HUES6 (cell line): ENCODE results near the gene PICK1.

Experiments
- H3K27ac ChIP-seq: 2 replicates; pipeline ENCODE4 v1.7.0; 2013; ENCODE audit warnings: low read depth, mild to moderate bottlenecking, low read length, inconsistent platforms
- H3K27me3 ChIP-seq: 2 replicates; pipeline ENCODE4 v1.6.1; 2013; ENCODE audit warnings: low read length; ENCODE audit not compliant: control insufficient read depth, insufficient read depth
- H3K36me3 ChIP-seq: 2 replicates; pipeline ENCODE4 v1.6.1; 2013; ENCODE audit warnings: low read length; ENCODE audit not compliant: control insufficient read depth, insufficient read depth
- H3K4me1 ChIP-seq: 2 replicates; pipeline ENCODE4 v1.6.1; 2013; ENCODE audit warnings: low read length; ENCODE audit not compliant: control insufficient read depth, insufficient read depth
- H3K4me3 ChIP-seq: 2 replicates; pipeline ENCODE4 v1.5.1; 2013; ENCODE audit warnings: low read depth, low read length
- H3K9ac ChIP-seq: one replicate; pipeline ENCODE4 v1.6.1; 2013; ENCODE audit warnings: mild to moderate bottlenecking, low read length
- H3K9me3 ChIP-seq: 2 replicates; pipeline ENCODE4 v1.6.1; 2013; ENCODE audit warnings: low read depth, low read length; ENCODE audit not compliant: control insufficient read depth, insufficient read depth

Gene PICK1

DNA sequence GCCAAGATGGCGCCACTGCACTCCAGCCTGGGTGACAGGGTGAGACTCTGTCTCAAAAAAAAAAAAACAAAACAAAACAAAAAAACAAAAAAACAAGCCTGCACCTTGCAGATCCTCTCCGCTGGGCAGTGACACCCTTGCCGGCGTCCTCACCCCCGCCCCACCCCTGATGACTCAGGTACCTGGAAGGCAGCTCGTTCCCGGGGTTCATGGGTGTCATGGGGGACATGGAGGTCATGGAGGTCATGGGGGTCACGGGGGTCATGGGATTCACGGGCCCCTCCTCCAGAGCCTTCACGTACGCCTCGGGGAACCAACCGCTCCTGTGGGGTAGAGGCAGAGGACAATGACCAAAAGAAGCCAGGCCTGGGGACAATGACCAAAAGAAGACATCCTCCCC lies 29.7 kb downstream of the PICK1 start:
- Histone ChIP-seq H3K27ac (no peak overlapping the region), H3K4me1 (peaks cover 36% of the 10 kb centered on the region), H3K9me3 (no peaks in the 10 kb centered on the region), H3K36me3 (no peaks in the 10 kb centered on the region), H3K27me3 (peaks cover 12% of the 10 kb centered on the region), H3K9ac (no peak overlapping the region), H3K4me3 (no peak overlapping the region)

DNA sequence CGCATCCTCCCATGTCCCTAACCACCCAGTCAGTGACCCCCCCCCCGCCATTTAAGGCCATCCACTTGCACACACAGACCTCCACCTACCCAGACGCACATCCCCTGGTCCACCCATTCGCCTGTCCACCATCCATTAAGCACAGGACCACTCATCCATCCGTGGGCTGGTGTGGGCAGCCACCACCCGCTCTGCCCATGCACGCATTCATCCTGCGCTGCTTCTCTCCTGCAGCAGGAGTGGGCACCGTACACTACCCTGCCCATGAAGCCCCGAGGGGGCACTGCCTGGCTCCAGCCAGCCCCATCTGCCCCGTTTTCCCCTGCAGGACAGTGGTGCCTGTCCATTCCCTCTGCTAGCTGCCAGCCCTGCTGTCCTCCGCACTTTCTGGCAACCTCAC lies 30.7 kb downstream of the PICK1 start:
- H3K9me3 ChIP-seq, result no peaks in the 10 kb centered on the region
- no peak overlapping the region for H3K9ac ChIP-seq
- no peaks in the 10 kb centered on the region for H3K36me3 ChIP-seq
- H3K27ac ChIP-seq, result no peak overlapping the region
- peaks cover 3% of the 10 kb centered on the region for H3K27me3 ChIP-seq
- H3K4me3 ChIP-seq, result no peak overlapping the region
- peaks cover 30% of the 10 kb centered on the region for H3K4me1 ChIP-seq

DNA sequence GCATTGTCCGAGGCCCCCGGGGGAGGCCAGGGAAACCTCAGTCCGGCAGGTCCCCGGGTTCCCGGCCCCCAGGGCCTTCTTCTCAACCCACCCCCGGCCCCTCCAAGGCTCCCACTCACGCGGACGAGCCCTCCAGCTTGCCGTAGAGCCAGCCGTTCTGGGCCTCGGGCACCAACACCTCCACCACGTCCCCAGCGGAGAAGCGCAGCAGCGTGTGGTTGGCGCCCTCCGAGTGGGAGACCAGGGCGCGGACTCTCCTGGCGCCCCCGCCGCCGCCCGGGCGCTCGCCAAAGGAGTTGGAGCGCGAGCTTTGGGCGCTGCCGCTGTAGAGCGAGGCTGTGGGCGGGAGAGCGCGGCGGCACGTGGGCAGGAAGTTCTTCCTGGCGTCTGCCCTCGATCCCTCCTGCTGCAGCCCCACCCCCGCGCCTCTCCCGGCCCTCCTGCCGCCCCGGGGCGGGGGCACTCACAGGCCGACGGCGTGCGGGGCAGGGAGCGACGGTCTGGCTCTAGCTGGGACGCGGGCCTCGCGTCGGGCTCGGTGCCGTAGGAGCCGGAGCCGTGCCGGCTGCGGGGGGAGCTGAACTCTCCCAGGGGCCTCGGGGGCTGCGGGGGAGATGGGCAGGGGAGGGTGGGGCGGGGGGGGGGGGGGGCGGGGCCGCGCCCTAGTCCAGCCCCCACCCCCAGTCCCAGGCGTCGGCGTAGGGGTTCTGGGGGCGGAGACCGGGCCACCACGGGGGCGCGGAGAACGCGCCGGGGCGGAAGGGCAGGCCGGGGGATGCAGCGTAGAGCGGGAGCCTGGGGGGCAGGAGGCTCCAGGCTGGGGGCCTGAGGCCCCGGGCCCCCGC lies 31.6 kb downstream of the PICK1 start:
- Histone ChIP-seq H3K36me3 (no peaks in the 10 kb centered on the region), H3K4me1 (peaks cover 22% of the 10 kb centered on the region), H3K9me3 (no peaks in the 10 kb centered on the region), H3K27me3 (no peaks in the 10 kb centered on the region), H3K27ac (no peak overlapping the region), H3K4me3 (peak overlapping the region; percentile 35; the same call in 1 of the 2 replicates), H3K9ac (no peak overlapping the region)

DNA sequence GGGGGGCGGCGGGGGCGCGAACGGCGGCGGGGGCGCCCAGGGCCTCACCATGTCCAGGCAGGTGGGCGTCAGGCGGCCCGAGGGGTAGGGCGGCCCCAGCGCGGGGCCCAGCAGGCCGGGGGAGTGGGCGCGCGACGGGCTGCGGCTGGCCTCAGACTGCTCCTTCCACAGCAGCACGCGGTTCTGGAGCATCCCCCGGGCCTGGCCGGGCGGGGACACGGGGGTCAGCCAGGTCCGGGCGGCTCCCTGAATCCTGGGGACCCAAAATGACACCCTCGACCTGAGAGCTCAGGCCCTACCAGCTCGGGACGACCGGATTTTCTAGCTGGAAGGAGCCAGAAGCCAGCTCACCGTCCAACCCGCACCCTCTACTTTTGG lies 32.3 kb downstream of the PICK1 start:
- no peaks in the 10 kb centered on the region for H3K9me3 ChIP-seq
- H3K9ac ChIP-seq, result no peak overlapping the region
- H3K27ac ChIP-seq, result no peak overlapping the region
- peaks cover 17% of the 10 kb centered on the region; the same call in 1 of the 2 replicates for H3K4me1 ChIP-seq
- H3K27me3 ChIP-seq, result no peaks in the 10 kb centered on the region
- no peaks in the 10 kb centered on the region for H3K36me3 ChIP-seq
- H3K4me3 ChIP-seq, result peak overlapping the region; percentile 35; the same call in 1 of the 2 replicates

DNA sequence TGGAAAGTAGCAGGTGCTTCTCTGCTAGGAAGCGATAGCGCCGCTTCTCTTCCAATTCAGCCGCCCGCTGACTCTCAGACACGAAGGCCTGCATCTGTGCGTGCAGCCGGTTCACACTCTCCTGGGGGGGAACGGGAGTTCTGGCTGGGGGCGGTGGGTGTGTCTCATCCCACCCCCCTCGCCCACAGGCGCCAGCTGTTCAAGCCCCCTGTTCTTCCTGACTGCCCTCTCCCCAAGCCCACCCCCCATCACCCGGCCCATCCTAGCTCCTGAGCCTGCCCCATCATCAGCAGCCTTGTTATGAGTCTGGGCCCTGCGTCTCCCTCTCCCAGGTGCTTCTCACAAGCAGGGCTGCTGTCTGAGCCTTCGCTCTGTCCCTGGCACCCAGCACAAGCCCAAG lies 39.9 kb downstream of the PICK1 start:
- H3K27ac ChIP-seq, result no peak overlapping the region
- peak overlapping the region; percentile 51 for H3K4me3 ChIP-seq
- no peaks in the 10 kb centered on the region for H3K36me3 ChIP-seq
- no peaks in the 10 kb centered on the region for H3K27me3 ChIP-seq
- peaks cover 5% of the 10 kb centered on the region for H3K4me1 ChIP-seq
- peak overlapping the region; percentile 19 for H3K9ac ChIP-seq
- no peaks in the 10 kb centered on the region for H3K9me3 ChIP-seq

DNA sequence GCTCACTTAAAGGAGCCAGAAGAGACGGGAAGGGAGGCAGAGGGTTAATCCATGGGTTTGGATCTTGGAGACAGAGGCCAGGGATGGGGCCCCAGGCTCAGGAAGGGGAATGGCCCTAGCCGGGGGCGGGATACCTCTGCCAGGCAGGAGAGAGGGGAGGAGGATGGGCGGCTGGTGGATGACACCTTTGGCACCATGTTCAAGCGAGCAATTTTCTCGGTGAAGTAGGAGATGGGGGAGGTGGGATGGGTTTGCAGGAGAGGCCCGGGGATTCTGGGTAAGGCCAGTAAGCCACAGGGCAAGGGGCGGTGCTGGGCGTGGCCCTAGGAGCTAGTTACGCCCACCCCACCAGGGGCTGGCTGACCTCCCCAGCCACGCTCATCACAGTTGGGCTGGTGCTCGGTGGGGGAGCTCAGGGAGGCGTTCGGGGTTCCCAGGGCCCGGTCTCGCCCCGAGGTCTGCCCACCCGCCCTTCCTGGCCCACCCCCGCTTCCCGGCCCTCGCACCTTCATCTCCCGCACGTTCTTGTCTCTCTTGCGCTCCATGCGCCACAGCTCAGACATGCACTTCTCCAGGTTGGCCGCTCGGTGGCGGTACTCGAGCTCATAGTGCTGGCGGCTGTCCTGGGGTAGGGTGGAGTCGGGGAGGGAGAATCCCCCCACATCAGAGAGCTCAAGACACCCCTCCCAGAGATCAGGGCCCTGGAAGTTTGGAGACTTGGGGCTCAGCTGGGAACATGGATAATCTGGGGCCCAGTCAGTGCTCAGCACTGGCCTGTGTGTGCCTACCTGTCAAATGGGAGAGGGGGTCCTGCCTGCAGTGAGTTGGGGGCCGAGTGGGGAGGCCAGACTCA lies 40.6 kb downstream of the PICK1 start:
- Histone ChIP-seq H3K4me3 (peak overlapping the region; percentile 51), H3K9me3 (no peaks in the 10 kb centered on the region), H3K4me1 (peaks cover 5% of the 10 kb centered on the region), H3K27ac (no peak overlapping the region), H3K9ac (peak overlapping the region; percentile 19), H3K27me3 (no peaks in the 10 kb centered on the region), H3K36me3 (no peaks in the 10 kb centered on the region)

DNA sequence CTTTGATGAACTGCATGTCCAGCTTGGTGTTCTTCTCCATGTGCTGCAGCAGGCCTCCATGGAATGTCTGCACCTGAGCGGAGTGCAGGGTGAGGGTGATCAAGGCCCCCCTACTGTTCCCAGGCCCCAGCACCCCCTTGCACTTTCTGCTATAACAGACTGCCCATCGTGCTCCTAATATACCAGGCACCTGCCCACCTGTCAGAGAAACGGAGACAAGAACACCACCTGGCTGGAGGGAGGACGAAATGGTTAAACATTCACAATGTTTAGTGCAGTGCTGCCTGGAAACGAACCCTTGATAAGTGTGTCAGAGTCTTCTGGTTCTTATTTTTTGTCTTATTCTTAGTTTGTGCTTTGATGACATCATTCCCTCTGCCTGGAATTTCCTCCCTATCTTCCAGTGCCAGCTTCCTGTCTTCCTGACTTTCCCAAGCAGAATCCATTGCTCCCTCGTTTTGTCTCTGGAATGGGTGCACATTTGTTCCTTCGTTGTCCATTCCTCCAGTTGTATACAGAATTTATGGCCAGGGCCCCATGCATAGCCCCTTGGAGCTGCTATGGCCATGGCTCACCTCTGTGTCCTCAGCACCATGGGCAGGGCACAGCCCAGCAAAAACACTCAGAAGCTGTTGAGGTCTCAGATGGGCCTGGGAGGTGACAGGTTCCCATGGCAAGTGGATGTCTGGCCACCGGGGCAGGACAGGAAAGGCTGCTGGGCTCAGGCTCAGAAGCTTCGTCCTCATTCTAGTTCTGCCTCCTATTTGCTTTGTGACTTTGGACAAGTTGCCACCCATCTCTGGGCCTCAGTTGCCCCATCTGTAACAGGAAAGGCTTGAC lies 41.4 kb downstream of the PICK1 start:
- no peaks in the 10 kb centered on the region for H3K9me3 ChIP-seq
- H3K27me3 ChIP-seq, result no peaks in the 10 kb centered on the region
- H3K4me1 ChIP-seq, result peaks cover 5% of the 10 kb centered on the region
- no peaks in the 10 kb centered on the region for H3K36me3 ChIP-seq
- no peak overlapping the region for H3K27ac ChIP-seq
- H3K9ac ChIP-seq, result no peak overlapping the region
- H3K4me3 ChIP-seq, result no peak overlapping the region

DNA sequence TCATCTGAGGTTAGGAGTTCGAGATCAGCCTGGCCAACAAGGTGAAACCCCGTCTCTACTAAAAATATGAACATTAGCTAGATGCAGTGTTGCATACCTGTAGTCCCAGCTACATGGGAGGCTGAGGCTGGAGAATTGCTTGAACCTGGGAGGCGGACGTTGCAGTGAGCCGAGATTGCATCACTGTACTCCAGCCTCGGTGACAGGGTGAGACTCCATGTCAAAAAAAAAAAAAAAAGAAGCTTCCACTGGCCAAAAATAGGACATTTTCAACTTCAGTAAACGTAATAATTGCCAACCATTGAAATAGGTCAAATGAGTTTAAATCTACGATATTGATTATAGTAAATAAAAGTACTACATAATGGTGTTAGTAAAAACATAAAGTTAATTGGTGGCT lies 46.4 kb downstream of the PICK1 start:
- no peaks in the 10 kb centered on the region for H3K36me3 ChIP-seq
- H3K27ac ChIP-seq, result no peak overlapping the region
- H3K4me1 ChIP-seq, result no peaks in the 10 kb centered on the region
- H3K27me3 ChIP-seq, result no peaks in the 10 kb centered on the region
- no peak overlapping the region for H3K4me3 ChIP-seq
- no peaks in the 10 kb centered on the region for H3K9me3 ChIP-seq
- no peak overlapping the region for H3K9ac ChIP-seq

DNA sequence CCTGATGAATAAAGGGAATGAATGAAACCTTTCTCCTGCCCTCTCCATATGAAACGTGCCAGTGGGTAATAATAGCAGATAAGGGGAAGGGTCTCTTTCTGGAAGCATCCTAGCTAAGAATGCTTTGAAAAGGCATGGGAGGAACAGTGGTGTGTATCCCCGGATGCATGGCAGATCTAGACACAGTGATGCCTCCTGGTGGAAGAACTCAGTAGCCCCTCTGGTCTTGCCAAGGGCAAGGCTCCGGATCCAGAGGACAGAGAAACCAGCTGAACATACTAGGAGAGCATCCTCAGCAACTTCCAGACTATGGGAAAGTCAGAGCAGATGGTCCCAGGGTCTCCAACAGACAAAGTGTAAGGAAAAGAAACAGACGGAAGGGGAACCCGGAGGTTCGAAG lies 46.9 kb downstream of the PICK1 start:
- H3K4me1 ChIP-seq, result no peaks in the 10 kb centered on the region
- no peaks in the 10 kb centered on the region for H3K27me3 ChIP-seq
- no peaks in the 10 kb centered on the region for H3K9me3 ChIP-seq
- no peak overlapping the region for H3K4me3 ChIP-seq
- no peak overlapping the region for H3K27ac ChIP-seq
- H3K9ac ChIP-seq, result no peak overlapping the region
- H3K36me3 ChIP-seq, result no peaks in the 10 kb centered on the region

DNA sequence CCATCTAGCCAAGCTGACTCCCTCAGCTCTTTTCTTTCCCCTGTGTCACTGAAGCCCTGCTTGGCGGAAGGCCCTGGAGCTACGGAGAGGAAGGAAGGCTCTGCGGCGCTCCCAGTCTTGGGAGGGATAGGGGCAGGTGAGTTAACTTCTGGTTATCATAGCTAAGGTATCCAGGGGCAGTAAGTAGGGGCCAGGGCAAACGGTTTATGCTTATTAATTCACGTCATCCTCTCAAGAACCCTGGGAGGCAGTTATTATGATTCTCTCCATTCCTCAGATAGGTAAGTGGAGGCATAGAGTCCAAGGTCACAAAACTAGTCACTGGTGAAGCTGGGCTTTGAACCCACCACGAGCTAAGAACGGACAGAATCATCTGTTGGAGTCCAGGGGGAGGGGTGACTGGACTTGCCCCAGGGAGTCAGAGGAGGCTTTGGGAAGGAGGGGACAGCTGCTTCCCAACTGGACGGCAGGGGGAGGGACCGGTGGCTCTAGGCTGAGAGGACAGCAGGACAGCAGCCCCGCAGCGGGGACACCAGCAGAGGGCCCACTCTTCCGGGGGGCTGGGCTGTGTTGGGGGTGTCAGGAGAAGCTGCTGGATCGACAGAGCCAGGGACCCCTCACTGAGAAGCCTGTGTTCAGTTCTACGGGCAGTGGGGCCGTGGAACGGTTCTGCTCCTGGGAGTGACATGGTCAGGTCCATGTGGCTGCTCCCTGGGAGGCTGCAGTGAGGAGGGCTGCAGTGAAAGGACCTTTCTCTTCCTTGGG lies 49.8 kb downstream of the PICK1 start:
- peaks cover 1% of the 10 kb centered on the region; the same call in 1 of the 2 replicates for H3K36me3 ChIP-seq
- H3K27me3 ChIP-seq, result peaks cover 4% of the 10 kb centered on the region
- H3K4me1 ChIP-seq, result peaks cover 10% of the 10 kb centered on the region; the same call in 1 of the 2 replicates
- H3K27ac ChIP-seq, result no peak overlapping the region
- no peak overlapping the region for H3K9ac ChIP-seq
- H3K4me3 ChIP-seq, result no peak overlapping the region
- no peaks in the 10 kb centered on the region for H3K9me3 ChIP-seq
